Keratinocyte (primary cell): ENCODE results near the gene MOG.

Source experiments
- EZH2 ChIP-seq: IDR thresholded peaks from one replicate; pipeline ENCODE4 v1.6.1; 2012; ENCODE audit warnings: inconsistent platforms, mild to moderate bottlenecking, low read length, moderate library complexity
- TF ChIP-seq, protein P1 (sequence below), 3 experiments: IDR thresholded peaks in 1 of 3; conservative IDR thresholded peaks in 1 of 3; optimal IDR thresholded peaks in 1 of 3; 2 replicates in 2 of 3; 3 replicates in 1 of 3; pipeline versions ENCODE3 to v1.5.1; 2011; ENCODE audit warnings: low read length in 3 of 3, mild to moderate bottlenecking in 3 of 3, moderate library complexity in 2 of 3, control low read depth in 1 of 3, inconsistent platforms in 1 of 3; ENCODE audit not compliant: insufficient read depth in 2 of 3; ENCODE audit errors: extremely low read depth in 1 of 3

DNA sequence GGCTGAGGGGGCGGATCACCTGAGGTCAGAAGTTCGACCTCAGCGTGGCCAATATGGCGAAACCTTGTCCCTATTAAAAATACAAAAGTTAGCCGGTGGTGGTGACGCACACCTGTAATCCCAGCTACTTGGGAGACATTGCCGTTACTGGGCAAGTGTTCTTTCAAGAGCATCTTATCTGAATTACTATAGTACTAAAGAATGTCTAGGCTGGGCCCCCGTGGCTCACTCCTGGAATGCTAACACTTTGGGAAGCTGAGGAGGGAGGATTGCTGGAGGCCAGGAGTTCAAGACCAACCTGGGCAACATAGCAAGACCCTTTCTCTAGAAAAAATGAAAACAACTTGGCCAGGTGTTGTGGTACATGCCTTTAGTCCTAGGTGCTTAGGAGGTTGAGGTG, 24.9 kb downstream of the MOG start:
- TF ChIP-seq, protein P1, sequence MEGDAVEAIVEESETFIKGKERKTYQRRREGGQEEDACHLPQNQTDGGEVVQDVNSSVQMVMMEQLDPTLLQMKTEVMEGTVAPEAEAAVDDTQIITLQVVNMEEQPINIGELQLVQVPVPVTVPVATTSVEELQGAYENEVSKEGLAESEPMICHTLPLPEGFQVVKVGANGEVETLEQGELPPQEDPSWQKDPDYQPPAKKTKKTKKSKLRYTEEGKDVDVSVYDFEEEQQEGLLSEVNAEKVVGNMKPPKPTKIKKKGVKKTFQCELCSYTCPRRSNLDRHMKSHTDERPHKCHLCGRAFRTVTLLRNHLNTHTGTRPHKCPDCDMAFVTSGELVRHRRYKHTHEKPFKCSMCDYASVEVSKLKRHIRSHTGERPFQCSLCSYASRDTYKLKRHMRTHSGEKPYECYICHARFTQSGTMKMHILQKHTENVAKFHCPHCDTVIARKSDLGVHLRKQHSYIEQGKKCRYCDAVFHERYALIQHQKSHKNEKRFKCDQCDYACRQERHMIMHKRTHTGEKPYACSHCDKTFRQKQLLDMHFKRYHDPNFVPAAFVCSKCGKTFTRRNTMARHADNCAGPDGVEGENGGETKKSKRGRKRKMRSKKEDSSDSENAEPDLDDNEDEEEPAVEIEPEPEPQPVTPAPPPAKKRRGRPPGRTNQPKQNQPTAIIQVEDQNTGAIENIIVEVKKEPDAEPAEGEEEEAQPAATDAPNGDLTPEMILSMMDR (optimal IDR thresholded peaks at IDR 0.05 in 1 of 3, IDR thresholded peaks at IDR 0.05 in 1 of 3, conservative IDR thresholded peaks at IDR 0.05 in 1 of 3; ENCODE audit: extremely low read depth in 1 of 3, insufficient read depth in 2 of 3, low read length in 3 of 3): no peak
- no peak for TF ChIP-seq EZH2
